H9 (cell line): ENCODE results near the gene MYLK4. TPM values are rescaled to one million over a fixed set of nuclear protein-coding genes. Genes with fewer than 3 reads are reported as not detected.

Experiments
- DNase-seq: peaks from one replicate; pipeline ENCODE4 v3.0.0-alpha.2; 2017
- H2AFZ ChIP-seq: one replicate; pipeline ENCODE4 v1.6.1; 2013; ENCODE audit warnings: mild to moderate bottlenecking, low read length, control low read depth, moderate library complexity
- H2AK5ac ChIP-seq: 2 replicates; pipeline ENCODE4 v1.6.1; 2013; ENCODE audit warnings: low read length, control low read depth, mixed read lengths; ENCODE audit not compliant: insufficient read length
- H2BK120ac ChIP-seq: one replicate; pipeline ENCODE4 v1.6.1; 2013; ENCODE audit warnings: low read depth, mild to moderate bottlenecking, low read length, control low read depth, inconsistent platforms; ENCODE audit not compliant: poor library complexity, severe bottlenecking
- H2BK12ac ChIP-seq: 2 replicates; pipeline ENCODE4 v1.6.1; 2013; ENCODE audit warnings: low read length, control low read depth, mixed read lengths, low read depth; ENCODE audit not compliant: insufficient read length
- H2BK15ac ChIP-seq: 2 replicates; pipeline ENCODE4 v1.6.1; 2013; ENCODE audit warnings: low read depth, low read length, control low read depth
- H2BK20ac ChIP-seq: one replicate; pipeline ENCODE4 v1.6.1; 2013; ENCODE audit warnings: low read depth, mild to moderate bottlenecking, low read length, control low read depth, inconsistent platforms; ENCODE audit not compliant: poor library complexity, severe bottlenecking
- H2BK5ac ChIP-seq: 2 replicates; pipeline ENCODE4 v1.6.1; 2013; ENCODE audit warnings: low read length, control low read depth, mixed read lengths; ENCODE audit not compliant: insufficient read length
- H3K14ac ChIP-seq: 2 replicates; pipeline ENCODE4 v1.6.1; 2013; ENCODE audit warnings: low read length, control low read depth; ENCODE audit not compliant: insufficient read depth
- H3K18ac ChIP-seq: 2 replicates; pipeline ENCODE4 v1.6.1; 2013; ENCODE audit warnings: low read depth, mild to moderate bottlenecking, mixed read lengths, low read length, control low read depth; ENCODE audit not compliant: insufficient read length
- H3K23ac ChIP-seq: 2 replicates; pipeline ENCODE4 v1.6.1; 2013; ENCODE audit warnings: low read length, control low read depth, mixed read lengths, low read depth; ENCODE audit not compliant: insufficient read length
- H3K23me2 ChIP-seq: 2 replicates; pipeline ENCODE4 v1.6.1; 2013; ENCODE audit warnings: low read depth, mild to moderate bottlenecking, mixed read lengths, low read length, control low read depth; ENCODE audit not compliant: insufficient read length, poor library complexity, severe bottlenecking
- H3K27ac ChIP-seq: 2 replicates; pipeline ENCODE4 v1.5.1; 2013; ENCODE audit warnings: low read length, control low read depth, mixed read lengths, low read depth; ENCODE audit not compliant: insufficient read length
- H3K27me3 ChIP-seq: 2 replicates; pipeline ENCODE4 v1.6.1; 2013; ENCODE audit warnings: low read length, control low read depth, inconsistent platforms; ENCODE audit not compliant: insufficient read depth
- H3K4ac ChIP-seq: 2 replicates; pipeline ENCODE4 v1.6.1; 2013; ENCODE audit warnings: low read depth, mild to moderate bottlenecking, control low read depth, inconsistent platforms, low read length, moderate library complexity
- H3K4me1 ChIP-seq: 2 replicates; pipeline ENCODE4 v1.6.1; 2013; ENCODE audit warnings: low read length, control low read depth, inconsistent platforms; ENCODE audit not compliant: insufficient read depth
- H3K4me2 ChIP-seq: 2 replicates; pipeline ENCODE4 v1.6.1; 2013; ENCODE audit warnings: low read length, control low read depth, mixed read lengths; ENCODE audit not compliant: insufficient read length, insufficient read depth
- H3K56ac ChIP-seq: 2 replicates; pipeline ENCODE4 v1.6.1; 2013; ENCODE audit warnings: low read depth, mild to moderate bottlenecking, mixed read lengths, low read length, control low read depth; ENCODE audit not compliant: insufficient read length
- H3K79me1 ChIP-seq: 2 replicates; pipeline ENCODE4 v1.6.1; 2013; ENCODE audit warnings: low read depth, mild to moderate bottlenecking, moderate library complexity, low read length, control low read depth, inconsistent platforms; ENCODE audit not compliant: insufficient read depth, poor library complexity, severe bottlenecking
- H3K79me2 ChIP-seq: 2 replicates; pipeline ENCODE4 v1.6.1; 2013; ENCODE audit warnings: low read length, control low read depth, inconsistent platforms; ENCODE audit not compliant: insufficient read depth
- H3K9ac ChIP-seq: 2 replicates; pipeline ENCODE4 v1.6.1; 2013; ENCODE audit warnings: low read length, control low read depth, mixed read lengths; ENCODE audit not compliant: insufficient read length; ENCODE audit errors: extremely low read depth
- H3K9me3 ChIP-seq: one replicate; pipeline ENCODE4 v1.6.1; 2013; ENCODE audit warnings: low read depth, low read length, inconsistent platforms; ENCODE audit not compliant: control insufficient read depth
- H3T11ph ChIP-seq: one replicate; pipeline ENCODE4 v1.6.1; 2013; ENCODE audit warnings: mild to moderate bottlenecking, low read length, control low read depth, inconsistent platforms
- H4K20me1 ChIP-seq: one replicate; pipeline ENCODE4 v1.6.1; 2013; ENCODE audit not compliant: control insufficient read depth, insufficient read length, insufficient read depth
- H4K5ac ChIP-seq: 2 replicates; pipeline ENCODE4 v1.6.1; 2013; ENCODE audit warnings: low read depth, mild to moderate bottlenecking, mixed read lengths, low read length, control low read depth; ENCODE audit not compliant: insufficient read length
- H4K8ac ChIP-seq: replicated peaks from 2 replicates; pipeline ENCODE4 v1.6.1; 2013; ENCODE audit warnings: low read length, control low read depth, mixed read lengths, low read depth; ENCODE audit not compliant: insufficient read length
- H4K91ac ChIP-seq: 2 replicates; pipeline ENCODE4 v1.6.1; 2013; ENCODE audit warnings: low read depth, mild to moderate bottlenecking, moderate library complexity, mixed read lengths, low read length, control low read depth; ENCODE audit not compliant: insufficient read length
- H3K27ac Mint-ChIP-seq, 3 experiments: 2 replicates in 2 of 3; 3 replicates in 1 of 3; pipeline ENCODE4 v1.8.0; 2020 to 2021; ENCODE audit warnings: mixed read lengths in 3 of 3, mild to moderate bottlenecking in 1 of 3, moderate library complexity in 1 of 3
- H3K27me3 Mint-ChIP-seq: 2 replicates; pipeline ENCODE4 v1.8.0; 2021; ENCODE audit warnings: low read depth, mild to moderate bottlenecking, moderate library complexity, mixed read lengths
- H3K36me3 Mint-ChIP-seq, 3 experiments: 2 replicates in 2 of 3; 3 replicates in 1 of 3; pipeline ENCODE4 v1.8.0; 2020 to 2021; ENCODE audit warnings: low read depth in 3 of 3, mixed read lengths in 3 of 3; ENCODE audit not compliant: insufficient read depth in 1 of 3
- H3K4me1 Mint-ChIP-seq, 2 experiments: 2 replicates each; pipeline ENCODE4 v1.8.0; 2020; ENCODE audit warnings: mixed read lengths in 2 of 2
- H3K4me3 Mint-ChIP-seq, 2 experiments: 2 replicates in 1 of 2; 3 replicates in 1 of 2; pipeline ENCODE4 v1.8.0; 2020 to 2021; ENCODE audit warnings: mild to moderate bottlenecking in 2 of 2, mixed read lengths in 2 of 2, moderate library complexity in 1 of 2
- H3K9me3 Mint-ChIP-seq, 2 experiments: 2 replicates in 1 of 2; 3 replicates in 1 of 2; pipeline ENCODE4 v1.8.0; 2020; ENCODE audit warnings: mild to moderate bottlenecking in 2 of 2, mixed read lengths in 2 of 2, moderate library complexity in 1 of 2
- WGBS: extraction: QIAGEN DNeasy Blood & Tissue Kit; methylation state at CpG from one replicate; pipeline ENCODE4 v1.1.7; 2013; ENCODE audit warnings: missing lambda C conversion rate, low lambda C conversion rate, mixed read lengths; ENCODE audit not compliant: insufficient read length; ENCODE audit errors: extremely low coverage; 5-methylcytosine and 5-hydroxymethylcytosine counted together
- total RNA-seq: library from RNA; stranded (reverse); gene quantifications from 2 replicates; pipeline ENCODE4 v1.2.1, GENCODE V29; 2021
- TF ChIP-seq, protein P1 (sequence below): fragments of 200-600 bp; sonication (generic); conservative IDR thresholded peaks from 3 replicates; pipeline ENCODE4 v1.8.0; 2021; ENCODE audit warnings: antibody characterized with exemption, mild to moderate bottlenecking

MYLK4 gene
- total RNA-seq, 1 experiment from 2014 or later, result 0.28 TPM

DNA sequence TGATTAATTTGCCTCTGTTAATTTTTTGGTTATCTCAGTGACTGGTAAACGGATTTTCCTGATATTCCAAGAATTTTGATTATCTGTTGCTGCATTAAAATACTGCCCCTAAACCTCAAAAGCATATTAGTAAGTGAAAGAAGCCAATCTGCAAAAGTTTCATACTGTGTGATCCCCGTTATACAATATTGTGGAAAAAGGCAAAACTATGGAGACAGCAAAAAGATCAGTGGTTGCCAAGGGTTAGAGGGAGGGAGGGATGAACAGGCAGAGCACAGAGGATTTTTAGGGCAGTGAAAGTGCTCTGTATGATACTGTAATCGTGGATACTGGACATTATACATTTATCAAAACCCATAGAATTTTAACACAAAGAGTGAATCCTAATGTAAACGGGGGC, 133.0 kb downstream of the MYLK4 start:
- no peak overlapping the region for H2AFZ ChIP-seq
- H3K14ac ChIP-seq, result no peak overlapping the region
- no peak overlapping the region for H4K8ac ChIP-seq
- no peak overlapping the region for H2AK5ac ChIP-seq
- no peak overlapping the region for H2BK20ac ChIP-seq
- H3K4me2 ChIP-seq, result no peak overlapping the region
- H3K79me1 ChIP-seq, result no peaks in the 10 kb centered on the region
- peaks cover 9 to 10% of the 10 kb centered on the region in 2 experiments for H3K4me1 Mint-ChIP-seq
- no peak overlapping the region for H3T11ph ChIP-seq
- no peak overlapping the region for H3K27ac Mint-ChIP-seq
- no peaks in the 10 kb centered on the region for H3K9me3 ChIP-seq
- no peaks in the 10 kb centered on the region for H3K23me2 ChIP-seq
- H2BK12ac ChIP-seq, result no peak overlapping the region
- no peak overlapping the region for H3K9ac ChIP-seq
- H3K9me3 Mint-ChIP-seq, result peaks cover 5 to 7% of the 10 kb centered on the region in 2 experiments; a peak in 4 of 5 replicates
- no peaks in the 10 kb centered on the region for H3K27me3 ChIP-seq
- no peak overlapping the region for H4K5ac ChIP-seq
- H2BK120ac ChIP-seq, result no peak overlapping the region
- H3K56ac ChIP-seq, result no peak overlapping the region
- H3K4me1 ChIP-seq, result no peaks in the 10 kb centered on the region
- H3K36me3 Mint-ChIP-seq, result peaks cover 0 to 7% (median 0%) of the 10 kb centered on the region in 3 experiments; a peak in 1 of 7 replicates
- no peak overlapping the region for H3K4me3 Mint-ChIP-seq
- TF ChIP-seq, protein P1, sequence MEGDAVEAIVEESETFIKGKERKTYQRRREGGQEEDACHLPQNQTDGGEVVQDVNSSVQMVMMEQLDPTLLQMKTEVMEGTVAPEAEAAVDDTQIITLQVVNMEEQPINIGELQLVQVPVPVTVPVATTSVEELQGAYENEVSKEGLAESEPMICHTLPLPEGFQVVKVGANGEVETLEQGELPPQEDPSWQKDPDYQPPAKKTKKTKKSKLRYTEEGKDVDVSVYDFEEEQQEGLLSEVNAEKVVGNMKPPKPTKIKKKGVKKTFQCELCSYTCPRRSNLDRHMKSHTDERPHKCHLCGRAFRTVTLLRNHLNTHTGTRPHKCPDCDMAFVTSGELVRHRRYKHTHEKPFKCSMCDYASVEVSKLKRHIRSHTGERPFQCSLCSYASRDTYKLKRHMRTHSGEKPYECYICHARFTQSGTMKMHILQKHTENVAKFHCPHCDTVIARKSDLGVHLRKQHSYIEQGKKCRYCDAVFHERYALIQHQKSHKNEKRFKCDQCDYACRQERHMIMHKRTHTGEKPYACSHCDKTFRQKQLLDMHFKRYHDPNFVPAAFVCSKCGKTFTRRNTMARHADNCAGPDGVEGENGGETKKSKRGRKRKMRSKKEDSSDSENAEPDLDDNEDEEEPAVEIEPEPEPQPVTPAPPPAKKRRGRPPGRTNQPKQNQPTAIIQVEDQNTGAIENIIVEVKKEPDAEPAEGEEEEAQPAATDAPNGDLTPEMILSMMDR, result no peak
- H2BK5ac ChIP-seq, result no peak overlapping the region
- no peak overlapping the region for H3K23ac ChIP-seq
- no peak overlapping the region for H3K27ac ChIP-seq
- H2BK15ac ChIP-seq, result no peak overlapping the region
- no peaks in the 10 kb centered on the region for H3K79me2 ChIP-seq
- H3K27me3 Mint-ChIP-seq, result peaks cover 3% of the 10 kb centered on the region
- no peaks in the 10 kb centered on the region for H4K20me1 ChIP-seq
- no peak overlapping the region for H3K18ac ChIP-seq
- no peak for DNase-seq
- no peak overlapping the region for H3K4ac ChIP-seq
- no CpG with 5 or more reads among the region's 4 CpGs for WGBS
- no peak overlapping the region for H4K91ac ChIP-seq
